ENCODE measurements around the gene THRSP.
"Not testable (repeated sequence)": the region's sequence is repeated elsewhere in the genome, so short reads cannot be mapped to it uniquely, and the experiment has no call there.

Gene THRSP

GRCh38 chr11:78027759-78028158 lies 35.9 kb upstream of the THRSP start:
- Histone ChIP-seq H3K27ac (ENCODE audit: low read depth in 2 of 2, low read length in 2 of 2) (no peak overlapping the region), H3K9me3 (ENCODE audit: control insufficient read depth in 2 of 2, low read length in 2 of 2) (no peaks in the 10 kb centered on the region), H3K36me3 (ENCODE audit: control insufficient read depth in 2 of 2, insufficient read depth in 2 of 2, low read length in 2 of 2) (no peaks in the 10 kb centered on the region), H3K4me1 (ENCODE audit: control insufficient read depth in 2 of 2, insufficient read depth in 2 of 2, low read length in 2 of 2) (peaks cover 5 to 11% of the 10 kb centered on the region in 2 donors), H3K4me3 (ENCODE audit: low read length in 2 of 2) (no peak overlapping the region), H3K9ac (ENCODE audit: low read depth in 1 of 2, low read length in 2 of 2) (no peak overlapping the region), H3K27me3 (ENCODE audit: control insufficient read depth in 2 of 2, insufficient read depth in 2 of 2, low read length in 2 of 2) (no peaks in the 10 kb centered on the region)

GRCh38 chr11:78028423-78028822 lies 35.2 kb upstream of the THRSP start:
- H3K4me3 ChIP-seq (ENCODE audit: low read length in 2 of 2); H3K9ac ChIP-seq (ENCODE audit: low read depth in 1 of 2, low read length in 2 of 2); H3K36me3 ChIP-seq (ENCODE audit: control insufficient read depth in 2 of 2, insufficient read depth in 2 of 2, low read length in 2 of 2); H3K27ac ChIP-seq (ENCODE audit: low read depth in 2 of 2, low read length in 2 of 2); H3K9me3 ChIP-seq (ENCODE audit: control insufficient read depth in 2 of 2, low read length in 2 of 2); H3K27me3 ChIP-seq (ENCODE audit: control insufficient read depth in 2 of 2, insufficient read depth in 2 of 2, low read length in 2 of 2): not testable (repeated sequence)
- H3K4me1 ChIP-seq (ENCODE audit: control insufficient read depth in 2 of 2, insufficient read depth in 2 of 2, low read length in 2 of 2): peaks cover 5 to 11% of the 10 kb centered on the region in 2 donors

- no peak overlapping the region for H3K27ac ChIP-seq (ENCODE audit: low read depth in 2 of 2, low read length in 2 of 2)
- no peak overlapping the region for H3K9ac ChIP-seq (ENCODE audit: low read depth in 1 of 2, low read length in 2 of 2)
These were observed 33.0 kb upstream of the THRSP start for GRCh38 chr11:78030429-78031325.

DNA sequence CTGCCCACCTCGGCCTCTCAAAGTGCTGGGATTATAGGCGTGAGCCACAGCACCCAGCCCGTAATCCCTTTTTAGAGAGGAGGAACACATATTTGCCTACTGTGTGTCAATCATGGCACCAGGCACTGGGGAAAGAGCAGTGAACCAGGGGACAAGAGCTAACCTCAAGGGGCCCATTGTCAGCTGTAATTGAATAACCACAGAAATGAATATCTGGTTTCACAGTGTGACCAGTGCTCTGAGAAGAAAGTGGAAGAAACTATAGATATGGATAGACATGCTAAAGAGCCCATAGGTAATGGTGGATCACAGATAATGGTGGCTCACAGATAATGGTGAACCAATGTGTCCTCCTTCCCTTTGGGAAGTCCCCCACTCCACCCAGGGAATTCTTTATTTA lies 32.0 kb upstream of the THRSP start:
- Histone ChIP-seq H3K9ac (ENCODE audit: low read depth in 1 of 2, low read length in 2 of 2) (no peak overlapping the region), H3K27ac (ENCODE audit: low read depth in 2 of 2, low read length in 2 of 2) (no peak overlapping the region), H3K9me3 (ENCODE audit: control insufficient read depth in 2 of 2, low read length in 2 of 2) (no peaks in the 10 kb centered on the region), H3K36me3 (ENCODE audit: control insufficient read depth in 2 of 2, insufficient read depth in 2 of 2, low read length in 2 of 2) (no peaks in the 10 kb centered on the region), H3K27me3 (ENCODE audit: control insufficient read depth in 2 of 2, insufficient read depth in 2 of 2, low read length in 2 of 2) (no peaks in the 10 kb centered on the region), H3K4me3 (ENCODE audit: low read length in 2 of 2) (no peak overlapping the region), H3K4me1 (ENCODE audit: control insufficient read depth in 2 of 2, insufficient read depth in 2 of 2, low read length in 2 of 2) (peaks cover 6 to 14% of the 10 kb centered on the region in 2 donors)

More at GRCh38 chr11:78030429-78031325, 33.0 kb upstream of the THRSP start:
- no peaks in the 10 kb centered on the region for H3K27me3 ChIP-seq (ENCODE audit: control insufficient read depth in 2 of 2, insufficient read depth in 2 of 2, low read length in 2 of 2)
- H3K36me3 ChIP-seq (ENCODE audit: control insufficient read depth in 2 of 2, insufficient read depth in 2 of 2, low read length in 2 of 2): no peaks in the 10 kb centered on the region
- no peak overlapping the region for H3K4me3 ChIP-seq (ENCODE audit: low read length in 2 of 2)
- H3K4me1 ChIP-seq (ENCODE audit: control insufficient read depth in 2 of 2, insufficient read depth in 2 of 2, low read length in 2 of 2): peaks cover 5 to 11% of the 10 kb centered on the region in 2 donors
- H3K9me3 ChIP-seq (ENCODE audit: control insufficient read depth in 2 of 2, low read length in 2 of 2): no peaks in the 10 kb centered on the region

DNA sequence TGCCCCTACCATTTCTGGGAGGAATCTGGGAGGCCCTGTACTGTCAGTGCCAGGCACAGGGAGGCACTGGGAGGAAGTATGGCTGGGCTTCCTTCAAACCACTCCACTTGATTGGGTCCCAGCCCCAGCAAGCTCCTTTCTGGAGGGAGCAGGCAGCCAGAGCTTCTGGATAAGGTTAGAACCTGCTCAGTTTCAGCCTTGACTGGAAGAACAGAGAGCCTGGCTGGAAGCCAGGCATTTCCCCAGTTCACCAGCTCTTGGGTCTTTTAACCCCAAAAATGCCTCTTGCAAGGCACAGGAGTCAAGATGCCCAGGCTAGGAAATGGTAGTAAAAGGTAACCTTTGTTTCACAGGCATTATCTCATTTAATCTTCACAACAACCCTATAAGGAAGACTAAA lies 31.6 kb upstream of the THRSP start:
- H3K27ac ChIP-seq (ENCODE audit: low read depth in 2 of 2, low read length in 2 of 2): no peak overlapping the region
- no peak overlapping the region for H3K9ac ChIP-seq (ENCODE audit: low read depth in 1 of 2, low read length in 2 of 2)
- H3K9me3 ChIP-seq (ENCODE audit: control insufficient read depth in 2 of 2, low read length in 2 of 2): no peaks in the 10 kb centered on the region
- no peaks in the 10 kb centered on the region for H3K36me3 ChIP-seq (ENCODE audit: control insufficient read depth in 2 of 2, insufficient read depth in 2 of 2, low read length in 2 of 2)
- H3K4me1 ChIP-seq (ENCODE audit: control insufficient read depth in 2 of 2, insufficient read depth in 2 of 2, low read length in 2 of 2): peaks cover 9 to 18% of the 10 kb centered on the region in 2 donors
- H3K4me3 ChIP-seq (ENCODE audit: low read length in 2 of 2): no peak overlapping the region
- no peaks in the 10 kb centered on the region for H3K27me3 ChIP-seq (ENCODE audit: control insufficient read depth in 2 of 2, insufficient read depth in 2 of 2, low read length in 2 of 2)

- Histone ChIP-seq H3K4me1 (ENCODE audit: control insufficient read depth in 2 of 2, insufficient read depth in 2 of 2, low read length in 2 of 2) (peaks cover 16 to 27% of the 10 kb centered on the region in 2 donors), H3K36me3 (ENCODE audit: control insufficient read depth in 2 of 2, insufficient read depth in 2 of 2, low read length in 2 of 2) (no peaks in the 10 kb centered on the region), H3K4me3 (ENCODE audit: low read length in 2 of 2) (no peak overlapping the region), H3K9me3 (ENCODE audit: control insufficient read depth in 2 of 2, low read length in 2 of 2) (no peaks in the 10 kb centered on the region), H3K9ac (ENCODE audit: low read depth in 1 of 2, low read length in 2 of 2) (no peak overlapping the region), H3K27me3 (ENCODE audit: control insufficient read depth in 2 of 2, insufficient read depth in 2 of 2, low read length in 2 of 2) (no peaks in the 10 kb centered on the region), H3K27ac (ENCODE audit: low read depth in 2 of 2, low read length in 2 of 2) (no peak overlapping the region)
These were observed 30.6 kb upstream of the THRSP start for GRCh38 chr11:78033040-78033439.

- Histone ChIP-seq H3K4me1 (ENCODE audit: control insufficient read depth in 2 of 2, insufficient read depth in 2 of 2, low read length in 2 of 2) (peaks cover 26 to 39% of the 10 kb centered on the region in 2 donors), H3K36me3 (ENCODE audit: control insufficient read depth in 2 of 2, insufficient read depth in 2 of 2, low read length in 2 of 2) (no peaks in the 10 kb centered on the region), H3K27ac (ENCODE audit: low read depth in 2 of 2, low read length in 2 of 2) (no peak overlapping the region), H3K4me3 (ENCODE audit: low read length in 2 of 2) (no peak overlapping the region), H3K9me3 (ENCODE audit: control insufficient read depth in 2 of 2, low read length in 2 of 2) (no peaks in the 10 kb centered on the region), H3K27me3 (ENCODE audit: control insufficient read depth in 2 of 2, insufficient read depth in 2 of 2, low read length in 2 of 2) (no peaks in the 10 kb centered on the region), H3K9ac (ENCODE audit: low read depth in 1 of 2, low read length in 2 of 2) (no peak overlapping the region)
These were observed 29.0 kb upstream of the THRSP start for GRCh38 chr11:78034623-78035022.

- Histone ChIP-seq H3K4me1 (ENCODE audit: control insufficient read depth in 2 of 2, insufficient read depth in 2 of 2, low read length in 2 of 2) (peaks cover 29 to 35% of the 10 kb centered on the region in 2 donors), H3K9me3 (ENCODE audit: control insufficient read depth in 2 of 2, low read length in 2 of 2) (no peaks in the 10 kb centered on the region), H3K27me3 (ENCODE audit: control insufficient read depth in 2 of 2, insufficient read depth in 2 of 2, low read length in 2 of 2) (no peaks in the 10 kb centered on the region), H3K36me3 (ENCODE audit: control insufficient read depth in 2 of 2, insufficient read depth in 2 of 2, low read length in 2 of 2) (no peaks in the 10 kb centered on the region), H3K9ac (ENCODE audit: low read depth in 1 of 2, low read length in 2 of 2) (no peak overlapping the region), H3K27ac (ENCODE audit: low read depth in 2 of 2, low read length in 2 of 2) (peak overlapping the region; percentile 79 to 85), H3K4me3 (ENCODE audit: low read length in 2 of 2) (no peak overlapping the region)
These were observed 27.3 kb upstream of the THRSP start for GRCh38 chr11:78036313-78036712.

GRCh38 chr11:78037056-78037455 lies 26.6 kb upstream of the THRSP start:
- no peaks in the 10 kb centered on the region for H3K27me3 ChIP-seq (ENCODE audit: control insufficient read depth in 2 of 2, insufficient read depth in 2 of 2, low read length in 2 of 2)
- peak overlapping the region in 1 of 2 donors; percentile 42 for H3K9ac ChIP-seq (ENCODE audit: low read depth in 1 of 2, low read length in 2 of 2)
- no peak overlapping the region for H3K4me3 ChIP-seq (ENCODE audit: low read length in 2 of 2)
- no peaks in the 10 kb centered on the region for H3K36me3 ChIP-seq (ENCODE audit: control insufficient read depth in 2 of 2, insufficient read depth in 2 of 2, low read length in 2 of 2)
- H3K27ac ChIP-seq (ENCODE audit: low read depth in 2 of 2, low read length in 2 of 2): peak overlapping the region; percentile 79 to 85
- H3K9me3 ChIP-seq (ENCODE audit: control insufficient read depth in 2 of 2, low read length in 2 of 2): no peaks in the 10 kb centered on the region
- H3K4me1 ChIP-seq (ENCODE audit: control insufficient read depth in 2 of 2, insufficient read depth in 2 of 2, low read length in 2 of 2): peaks cover 29 to 35% of the 10 kb centered on the region in 2 donors

DNA sequence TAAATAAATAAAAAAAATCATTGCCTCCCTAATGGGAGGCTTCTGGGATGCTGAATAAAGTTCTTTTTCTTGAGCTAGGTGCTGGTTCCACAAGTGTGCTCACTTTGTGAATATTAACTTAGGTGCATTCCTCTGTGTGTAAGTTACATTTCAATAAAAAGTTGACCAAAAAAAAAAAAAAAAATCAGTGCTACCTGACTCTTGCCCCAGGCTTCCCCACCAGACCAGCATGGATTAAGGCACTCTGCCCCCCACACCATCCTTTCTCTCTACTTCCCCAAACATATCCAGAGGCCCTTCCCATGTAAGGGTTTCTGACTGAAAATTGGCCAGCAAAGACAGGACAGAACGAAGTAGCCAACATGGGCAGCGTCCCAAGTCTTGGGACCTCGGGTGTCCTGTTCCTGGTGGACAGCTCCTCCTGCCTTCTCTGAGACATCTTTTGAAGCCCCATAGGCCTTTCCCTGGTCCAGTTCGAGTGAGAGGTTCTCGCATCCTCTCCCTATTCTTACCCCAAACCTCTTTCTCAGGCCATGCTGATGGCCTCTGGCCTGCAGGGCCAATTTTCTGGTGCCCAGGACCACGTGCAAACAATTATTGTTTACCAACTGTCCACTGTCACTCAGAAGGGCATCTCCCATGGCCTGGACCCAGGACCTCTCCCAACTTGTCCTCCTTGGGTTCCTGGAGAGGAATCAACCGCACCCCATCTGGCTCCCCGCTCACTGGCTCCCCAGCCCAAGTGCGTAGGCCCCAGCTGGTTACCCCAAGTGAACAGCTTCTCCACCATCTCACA lies 25.6 kb upstream of the THRSP start:
- peaks cover 29 to 34% of the 10 kb centered on the region in 2 donors for H3K4me1 ChIP-seq (ENCODE audit: control insufficient read depth in 2 of 2, insufficient read depth in 2 of 2, low read length in 2 of 2)
- H3K9ac ChIP-seq (ENCODE audit: low read depth in 1 of 2, low read length in 2 of 2): no peak overlapping the region
- H3K36me3 ChIP-seq (ENCODE audit: control insufficient read depth in 2 of 2, insufficient read depth in 2 of 2, low read length in 2 of 2): no peaks in the 10 kb centered on the region
- H3K4me3 ChIP-seq (ENCODE audit: low read length in 2 of 2): no peak overlapping the region
- no peaks in the 10 kb centered on the region for H3K9me3 ChIP-seq (ENCODE audit: control insufficient read depth in 2 of 2, low read length in 2 of 2)
- H3K27ac ChIP-seq (ENCODE audit: low read depth in 2 of 2, low read length in 2 of 2): peak overlapping the region; percentile 65 to 81
- no peaks in the 10 kb centered on the region for H3K27me3 ChIP-seq (ENCODE audit: control insufficient read depth in 2 of 2, insufficient read depth in 2 of 2, low read length in 2 of 2)

Data from mucosa of rectum (tissue), 2 donors.